ENCODE measurements around the gene LSAMP. TPM values are rescaled to one million over a fixed set of nuclear protein-coding genes. Genes with fewer than 3 reads are reported as not detected.
"Not testable (repeated sequence)": the region's sequence is repeated elsewhere in the genome, so short reads cannot be mapped to it uniquely, and the experiment has no call there.

LSAMP gene
- total RNA-seq, 4 donors from 2014 or later: 1.2 to 3.0 (median 1.8) TPM

DNA sequence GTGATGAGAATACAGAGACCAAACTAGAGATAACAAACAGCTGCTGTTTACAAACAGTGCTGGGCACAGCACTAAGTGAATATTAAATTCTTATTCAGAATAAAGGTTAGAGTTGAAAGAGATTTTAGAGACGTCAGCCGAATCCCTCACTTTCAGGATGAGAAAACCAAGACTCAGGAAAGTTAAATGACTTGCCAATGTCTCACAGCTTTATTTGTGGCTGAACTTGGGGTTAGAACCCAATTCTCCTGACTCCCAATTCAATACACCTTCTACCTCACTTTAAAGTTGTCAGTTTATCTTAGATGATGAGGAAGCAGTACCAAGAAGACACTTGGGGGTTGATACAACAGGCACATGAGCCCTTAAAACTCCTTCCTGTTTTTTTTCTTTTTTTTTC, 641.1 kb downstream of the LSAMP start:
- Histone ChIP-seq H3K9me3 (no peaks in the 10 kb centered on the region), H3K4me1 (no peaks in the 10 kb centered on the region), H3K27ac (replicated peaks in 1 of 4) (no peak overlapping the region), H3K4me3 (no peak overlapping the region), H3K36me3 (no peaks in the 10 kb centered on the region), H3K27me3 (no peaks in the 10 kb centered on the region)
- no peak for DNase-seq (ENCODE audit: extremely low spot score)
- intact Hi-C loops (cut with DNase I): no loop called here
- 80% methylated on average over 2 of the region's 2 CpGs for WGBS
- TF ChIP-seq POLR2AphosphoS5 (IDR thresholded peaks at IDR 0.05): no peak
- TF ChIP-seq, protein P1, sequence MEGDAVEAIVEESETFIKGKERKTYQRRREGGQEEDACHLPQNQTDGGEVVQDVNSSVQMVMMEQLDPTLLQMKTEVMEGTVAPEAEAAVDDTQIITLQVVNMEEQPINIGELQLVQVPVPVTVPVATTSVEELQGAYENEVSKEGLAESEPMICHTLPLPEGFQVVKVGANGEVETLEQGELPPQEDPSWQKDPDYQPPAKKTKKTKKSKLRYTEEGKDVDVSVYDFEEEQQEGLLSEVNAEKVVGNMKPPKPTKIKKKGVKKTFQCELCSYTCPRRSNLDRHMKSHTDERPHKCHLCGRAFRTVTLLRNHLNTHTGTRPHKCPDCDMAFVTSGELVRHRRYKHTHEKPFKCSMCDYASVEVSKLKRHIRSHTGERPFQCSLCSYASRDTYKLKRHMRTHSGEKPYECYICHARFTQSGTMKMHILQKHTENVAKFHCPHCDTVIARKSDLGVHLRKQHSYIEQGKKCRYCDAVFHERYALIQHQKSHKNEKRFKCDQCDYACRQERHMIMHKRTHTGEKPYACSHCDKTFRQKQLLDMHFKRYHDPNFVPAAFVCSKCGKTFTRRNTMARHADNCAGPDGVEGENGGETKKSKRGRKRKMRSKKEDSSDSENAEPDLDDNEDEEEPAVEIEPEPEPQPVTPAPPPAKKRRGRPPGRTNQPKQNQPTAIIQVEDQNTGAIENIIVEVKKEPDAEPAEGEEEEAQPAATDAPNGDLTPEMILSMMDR (IDR thresholded peaks at IDR 0.05): no peak
- TF ChIP-seq POLR2A (IDR thresholded peaks at IDR 0.05; ENCODE audit: low read depth): no peak

DNA sequence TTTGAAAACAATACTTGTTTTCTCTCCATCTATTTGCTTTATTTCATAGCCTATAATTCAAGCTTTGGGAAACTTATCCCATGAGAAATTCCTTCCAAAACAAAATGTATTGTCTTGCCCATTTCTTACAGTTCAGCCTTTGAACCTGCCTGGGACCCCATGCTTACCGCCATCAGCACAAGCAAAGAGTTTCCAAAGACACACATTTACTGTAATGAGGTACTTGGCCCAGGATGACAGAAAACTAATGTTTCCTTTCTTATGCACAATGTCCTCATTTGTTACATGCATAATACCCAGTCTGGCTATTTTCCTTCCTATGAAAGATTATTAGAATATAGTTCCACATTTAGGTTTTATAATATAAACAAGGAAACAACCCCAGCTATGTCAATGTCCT, 641.6 kb downstream of the LSAMP start:
- no peaks in the 10 kb centered on the region for H3K4me1 ChIP-seq
- no peak for TF ChIP-seq EP300 (IDR thresholded peaks at IDR 0.05)
- DNase-seq (ENCODE audit: extremely low spot score): no peak
- 91% methylated on average over 1 of the region's 1 CpG for WGBS
- H3K9me3 ChIP-seq: no peaks in the 10 kb centered on the region
- H3K36me3 ChIP-seq: no peaks in the 10 kb centered on the region
- H3K4me3 ChIP-seq: no peak overlapping the region
- no peak overlapping the region for H3K27ac ChIP-seq (replicated peaks in 1 of 4)
- intact Hi-C loops (cut with DNase I): no loop called here
- H3K27me3 ChIP-seq: no peaks in the 10 kb centered on the region

DNA sequence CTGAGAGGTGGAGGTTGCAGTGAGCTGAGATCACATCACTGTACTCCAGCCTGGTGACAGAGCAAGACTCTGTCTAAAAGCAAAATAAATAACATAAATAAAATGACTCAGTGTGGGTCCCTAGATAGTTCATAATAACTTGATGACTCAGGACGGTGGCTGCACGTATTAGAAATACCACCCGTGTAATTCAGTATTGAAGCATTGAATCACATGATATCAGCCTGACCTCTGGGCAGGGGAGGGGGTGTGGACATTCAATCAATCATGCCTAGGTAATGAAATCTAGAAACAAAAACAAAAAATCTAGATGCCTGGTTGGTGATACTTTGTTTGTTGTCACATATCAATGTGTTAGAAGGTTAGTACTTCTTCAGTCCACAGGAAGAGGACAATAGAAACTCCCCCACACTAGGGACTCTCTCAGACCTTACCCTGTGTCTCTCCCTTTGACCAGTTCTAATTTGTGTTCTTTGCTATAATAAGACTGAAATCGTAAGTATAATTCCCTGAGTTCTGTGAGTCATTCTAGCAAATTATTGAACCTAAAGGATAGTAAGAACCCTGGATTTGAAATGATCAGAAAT, 644.7 kb downstream of the LSAMP start:
- Histone ChIP-seq H3K27ac (replicated peaks in 1 of 4) (no peak overlapping the region), H3K4me1 (no peaks in the 10 kb centered on the region), H3K27me3 (no peaks in the 10 kb centered on the region), H3K9me3 (no peaks in the 10 kb centered on the region), H3K4me3 (no peak overlapping the region), H3K36me3 (no peaks in the 10 kb centered on the region)
- WGBS: 77% methylated on average over 4 of the region's 4 CpGs
- TF ChIP-seq POLR2AphosphoS5 (IDR thresholded peaks at IDR 0.05) (no peak), POLR2A (IDR thresholded peaks at IDR 0.05; ENCODE audit: low read depth) (no peak), EP300 (IDR thresholded peaks at IDR 0.05) (no peak)
- TF ChIP-seq, protein P1 (IDR thresholded peaks at IDR 0.05): no peak
- DNase-seq (ENCODE audit: extremely low spot score): no peak
- intact Hi-C loops (cut with DNase I): no loop called here

DNA sequence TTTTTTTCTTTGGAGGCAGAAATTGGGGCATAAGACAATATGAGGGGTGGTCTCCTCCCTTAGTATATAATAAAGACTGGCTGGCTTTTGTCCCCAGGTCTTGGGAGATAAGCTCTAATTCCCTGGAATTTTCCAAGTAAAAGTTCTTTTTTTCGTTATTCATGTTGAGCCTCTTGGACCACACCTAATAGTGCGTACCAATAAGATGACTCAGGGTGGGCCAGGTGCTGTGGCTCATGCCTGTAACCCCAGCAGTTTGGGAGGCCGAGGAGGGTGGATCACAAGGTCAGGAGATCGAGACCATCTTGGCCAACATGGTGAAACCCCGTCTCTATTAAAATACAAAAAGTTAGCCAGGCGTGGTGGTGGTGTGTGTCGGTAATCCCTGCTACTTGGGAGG, 645.2 kb downstream of the LSAMP start:
- H3K4me1 ChIP-seq; H3K27ac ChIP-seq (replicated peaks in 1 of 4); H3K27me3 ChIP-seq; H3K9me3 ChIP-seq; H3K4me3 ChIP-seq; intact Hi-C loops (cut with DNase I); H3K36me3 ChIP-seq; DNase-seq (ENCODE audit: extremely low spot score): not testable (repeated sequence)
- WGBS: 93% methylated on average over 6 of the region's 7 CpGs

DNA sequence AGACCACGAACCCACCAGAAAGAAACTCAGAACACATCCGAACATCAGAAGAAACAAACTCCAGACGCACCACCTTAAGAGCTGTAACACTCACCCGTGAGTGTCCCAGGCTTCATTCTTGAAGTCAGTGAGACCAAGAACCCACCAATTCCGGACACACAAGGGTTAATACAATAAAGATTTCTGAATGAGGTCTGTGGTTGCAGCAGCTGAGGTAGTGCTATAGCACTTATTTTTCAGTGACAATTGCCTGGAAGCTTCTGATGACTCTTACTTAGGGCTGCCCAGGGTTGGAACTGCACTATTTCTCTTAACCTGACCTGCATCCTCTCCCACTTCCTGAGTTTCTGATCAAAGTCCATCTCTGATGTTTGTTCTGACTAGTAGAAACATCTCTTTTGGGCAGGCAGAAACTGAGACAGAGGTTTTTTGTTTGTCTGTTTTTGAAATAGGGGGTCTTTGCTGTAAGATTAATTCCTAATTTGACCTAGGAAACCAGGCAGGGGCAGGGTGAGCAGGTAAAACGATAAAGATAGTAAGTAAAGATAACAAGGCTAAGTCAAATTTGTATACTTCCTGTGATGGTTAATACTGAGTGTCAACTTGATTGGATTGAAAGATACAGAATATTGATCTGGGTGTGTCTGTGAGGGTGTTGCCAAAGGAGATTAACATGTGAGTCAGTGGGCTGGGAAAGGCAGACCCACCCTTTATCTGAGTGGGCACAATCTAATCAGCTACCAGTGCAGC, 652.9 kb downstream of the LSAMP start:
- Histone ChIP-seq H3K36me3 (no peaks in the 10 kb centered on the region), H3K27me3 (no peaks in the 10 kb centered on the region), H3K4me3 (no peak overlapping the region), H3K4me1 (peaks cover 0 to 4% (median 0%) of the 10 kb centered on the region in 4 donors), H3K27ac (replicated peaks in 1 of 4) (no peak overlapping the region), H3K9me3 (no peaks in the 10 kb centered on the region)
- TF ChIP-seq, protein P1 (IDR thresholded peaks at IDR 0.05): no peak
- TF ChIP-seq POLR2A (IDR thresholded peaks at IDR 0.05; ENCODE audit: low read depth) (no peak), POLR2AphosphoS5 (IDR thresholded peaks at IDR 0.05) (no peak), EP300 (IDR thresholded peaks at IDR 0.05) (no peak)
- intact Hi-C loops (cut with DNase I): no loop called here
- DNase-seq (ENCODE audit: extremely low spot score): no peak
- WGBS: 79% methylated on average over 6 of the region's 6 CpGs

DNA sequence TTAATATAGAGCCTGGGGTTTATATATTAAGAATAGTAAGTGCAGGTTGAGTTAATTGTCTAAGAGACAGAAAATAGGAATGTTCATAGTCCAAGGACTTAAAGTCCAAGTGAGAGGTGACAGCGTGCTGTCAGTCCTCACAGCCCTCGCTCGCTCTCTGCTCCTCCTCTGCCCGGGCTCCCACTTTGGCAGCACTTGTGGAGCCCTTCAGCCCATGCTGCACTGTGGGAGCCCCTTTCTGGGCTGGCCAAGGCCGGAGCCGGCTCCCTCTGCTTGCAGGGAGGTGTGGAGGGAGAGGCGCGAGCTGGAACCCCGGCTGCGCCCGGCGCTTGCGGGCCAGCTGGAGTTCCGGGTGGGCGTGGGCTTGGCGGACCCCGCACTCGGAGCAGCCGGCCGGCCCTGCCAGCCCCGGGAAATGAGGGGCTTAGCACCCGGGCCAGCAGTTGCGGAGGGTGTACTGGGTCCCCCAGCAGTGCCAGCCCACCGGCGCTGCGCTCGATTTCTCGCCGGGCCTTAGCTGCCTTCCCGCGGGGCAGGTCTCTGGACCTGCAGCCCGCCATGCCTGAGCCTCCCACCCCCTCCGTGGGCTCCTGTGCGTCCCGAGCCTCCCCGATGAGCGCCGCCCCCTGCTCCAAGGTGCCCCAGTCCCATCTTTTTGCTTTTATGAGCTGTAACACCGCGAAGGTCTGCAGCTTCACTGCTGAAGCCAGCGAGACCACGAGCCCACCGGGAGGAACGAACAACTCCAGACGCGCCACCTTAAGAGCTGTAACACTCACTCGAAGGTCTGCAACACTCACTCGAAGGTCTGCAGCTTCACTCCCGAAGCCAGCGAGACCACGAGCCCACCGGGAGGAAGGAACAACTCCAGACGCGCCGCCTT, 653.8 kb downstream of the LSAMP start:
- WGBS: 93% methylated on average over 40 of the region's 55 CpGs
- not testable (repeated sequence) for DNase-seq (ENCODE audit: extremely low spot score)

More for the DNA sequence above, 653.8 kb downstream of the LSAMP start:
- H3K4me1 ChIP-seq; H3K4me3 ChIP-seq; H3K27me3 ChIP-seq; H3K36me3 ChIP-seq; H3K27ac ChIP-seq (replicated peaks in 1 of 4); H3K9me3 ChIP-seq; intact Hi-C loops (cut with DNase I): not testable (repeated sequence)

All from esophagus muscularis mucosa (tissue), 4 donors.